ENCODE results near the gene METRN. TPM values are rescaled to one million over a fixed set of nuclear protein-coding genes. Genes with fewer than 3 reads are reported as not detected.

The METRN gene
- total RNA-seq, 2 donors from 2014 or later, result 3.8 to 4.3 TPM

- no peak overlapping the region for H3K4me3 Mint-ChIP-seq
- DNase-seq (no peak), ATAC-seq (no peak)
- no peaks in the 10 kb centered on the region for H3K4me1 Mint-ChIP-seq
- H3K27me3 Mint-ChIP-seq, result peaks cover 3% of the 10 kb centered on the region
- H3K27ac Mint-ChIP-seq, result no peak overlapping the region
- no peaks in the 10 kb centered on the region for H3K9me3 ChIP-seq (ENCODE audit: control insufficient read depth, low read length, poor library complexity, severe bottlenecking)
- H3K36me3 Mint-ChIP-seq (ENCODE audit: low read depth), result no peaks in the 10 kb centered on the region
Measured at GRCh38 chr16:766008-766819, 51.3 kb downstream of the METRN start.

GRCh38 chr16:766820-767640, 52.1 kb downstream of the METRN start:
- H3K4me3 Mint-ChIP-seq, result no peak overlapping the region
- H3K27ac Mint-ChIP-seq, result no peak overlapping the region
- ATAC-seq, result no peak

GRCh38 chr16:767743-768235, 52.9 kb downstream of the METRN start:
- Mint-ChIP-seq H3K4me3 (no peak overlapping the region), H3K27ac (no peak overlapping the region), H3K4me1 (no peaks in the 10 kb centered on the region), H3K27me3 (peaks cover 7% of the 10 kb centered on the region), H3K36me3 (ENCODE audit: low read depth) (no peaks in the 10 kb centered on the region)
- DNase-seq, result no peak
- ATAC-seq, result no peak
- no peaks in the 10 kb centered on the region for H3K9me3 ChIP-seq (ENCODE audit: control insufficient read depth, low read length, poor library complexity, severe bottlenecking)

More at GRCh38 chr16:766820-767640, 52.1 kb downstream of the METRN start:
- H3K9me3 ChIP-seq (ENCODE audit: control insufficient read depth, low read length, poor library complexity, severe bottlenecking), result no peaks in the 10 kb centered on the region
- peak in 1 of 3 donors; percentile 12 for DNase-seq
- H3K4me1 Mint-ChIP-seq, result no peaks in the 10 kb centered on the region
- peaks cover 7% of the 10 kb centered on the region for H3K27me3 Mint-ChIP-seq
- H3K36me3 Mint-ChIP-seq (ENCODE audit: low read depth), result no peaks in the 10 kb centered on the region

- DNase-seq (no peak), ATAC-seq (no peak)
- H3K27me3 Mint-ChIP-seq, result peaks cover 7% of the 10 kb centered on the region
- H3K9me3 ChIP-seq (ENCODE audit: control insufficient read depth, low read length, poor library complexity, severe bottlenecking), result no peaks in the 10 kb centered on the region
- no peak overlapping the region for H3K4me3 Mint-ChIP-seq
- H3K36me3 Mint-ChIP-seq (ENCODE audit: low read depth), result no peaks in the 10 kb centered on the region
- no peaks in the 10 kb centered on the region for H3K4me1 Mint-ChIP-seq
- no peak overlapping the region for H3K27ac Mint-ChIP-seq
Measured at GRCh38 chr16:768428-768827, 53.5 kb downstream of the METRN start.

Other genes starting within 250 kb of the METRN start
- 10 to 100 TPM; 63.9 to 71.0 TPM for gene CAPN15, start 187.4 kb upstream of the METRN start, total RNA-seq
- not detected for gene PRR35, start 154.7 kb upstream of the METRN start, total RNA-seq
- gene NHLRC4, start 148.1 kb upstream of the METRN start, total RNA-seq, result 1 to 10 TPM in 1 of 2 donors, under 1 TPM in 1; 0.86 to 1.4 TPM
- 10 to 100 TPM; 25.6 to 32.4 TPM for gene PIGQ, start 145.2 kb upstream of the METRN start, total RNA-seq
- 10 to 100 TPM; 10.6 to 11.6 TPM for gene RAB40C, start 125.1 kb upstream of the METRN start, total RNA-seq
- under 1 TPM; 0.10 to 0.18 TPM for gene WFIKKN1, start 84.1 kb upstream of the METRN start, total RNA-seq
- 10 to 100 TPM; 39.2 to 40.4 TPM for gene METTL26, start 78.8 kb upstream of the METRN start, total RNA-seq
- 10 to 100 TPM; 15.7 to 17.1 TPM for gene MCRIP2, start 73.3 kb upstream of the METRN start, total RNA-seq
- gene WDR90, start 65.8 kb upstream of the METRN start, total RNA-seq, result 10 to 100 TPM; 11.1 to 15.3 TPM
- gene RHOT2, start 47.0 kb upstream of the METRN start, total RNA-seq, result 100 to 1,000 TPM; 190 to 203 TPM
- gene RHBDL1, start 39.4 kb upstream of the METRN start, total RNA-seq, result 1 to 10 TPM; 5.7 to 5.9 TPM
- gene STUB1, start 34.7 kb upstream of the METRN start, total RNA-seq, result 10 to 100 TPM; 65.5 to 67.4 TPM
- 10 to 100 TPM; 28.0 to 36.1 TPM for gene JMJD8, start 30.8 kb upstream of the METRN start, total RNA-seq
- gene WDR24, start 24.7 kb upstream of the METRN start, total RNA-seq, result 10 to 100 TPM in 1 of 2 donors, 1 to 10 TPM in 1; 9.0 to 11.7 TPM
- gene FBXL16, start 9.3 kb upstream of the METRN start, total RNA-seq, result 10 to 100 TPM; 29.0 to 35.3 TPM
- 10 to 100 TPM; 10.3 to 11.8 TPM for gene ANTKMT, start 6.0 kb downstream of the METRN start, total RNA-seq
- gene CCDC78, start 11.3 kb downstream of the METRN start, total RNA-seq, result 1 to 10 TPM; 3.4 to 3.7 TPM
- gene HAGHL, start 12.0 kb downstream of the METRN start, total RNA-seq, result 10 to 100 TPM in 1 of 2 donors, 1 to 10 TPM in 1; 9.8 to 12.5 TPM
- gene CIAO3, start 25.9 kb downstream of the METRN start, total RNA-seq, result 10 to 100 TPM; 33.7 to 33.8 TPM
- gene MSLN, start 45.6 kb downstream of the METRN start, total RNA-seq, result not detected
- 10 to 100 TPM; 14.9 to 17.1 TPM for gene RPUSD1, start 73.3 kb downstream of the METRN start, total RNA-seq
- gene CHTF18, start 73.5 kb downstream of the METRN start, total RNA-seq, result 10 to 100 TPM; 21.1 to 22.4 TPM
- gene GNG13, start 85.6 kb downstream of the METRN start, total RNA-seq, result not detected

All from T-helper 17 cell (primary cell).